HepG2 (cell line): ENCODE measurements around the gene OAS2.

Experiments used
- ARHGAP35 ChIP-seq: sonication (generic); formaldehyde crosslinking; IDR thresholded peaks from 2 replicates; pipeline ENCODE4 v1.9.0; 2022; ENCODE audit warnings: mild to moderate bottlenecking, inconsistent platforms, moderate library complexity, missing genetic modification reagents, borderline replicate concordance
- CEBPB ChIP-seq: IDR thresholded peaks from 2 replicates; pipeline ENCODE4 v1.6.1; 2011; ENCODE audit warnings: low read depth, low read length, improper control_type of control experiment, borderline replicate concordance
- EZH2 ChIP-seq: conservative IDR thresholded peaks from 2 replicates; pipeline ENCODE4 v1.6.1; 2012; ENCODE audit warnings: mild to moderate bottlenecking, low read depth, low read length, moderate library complexity
- FOXM1 ChIP-seq: sonication (generic); formaldehyde crosslinking; IDR thresholded peaks from 2 replicates; pipeline ENCODE4 v1.5.0; 2020; ENCODE audit warnings: missing genetic modification reagents
- KAT7 ChIP-seq: IDR thresholded peaks from 2 replicates; pipeline ENCODE4 v1.6.1; 2018; ENCODE audit warnings: borderline replicate concordance, missing compliant biosample characterization
- MXD4 ChIP-seq: IDR thresholded peaks from 2 replicates; pipeline ENCODE4 v1.6.1; 2016; ENCODE audit warnings: mild to moderate bottlenecking, missing biosample characterization, missing genetic modification reagents
- NFATC3 ChIP-seq: sonication (generic); formaldehyde crosslinking; IDR thresholded peaks from 2 replicates; pipeline ENCODE4 v1.5.1; 2020; ENCODE audit warnings: mild to moderate bottlenecking, missing genetic modification reagents
- NFKB2 ChIP-seq: sonication (generic); formaldehyde crosslinking; IDR thresholded peaks from 2 replicates; pipeline ENCODE4 v1.4.0; 2020; ENCODE audit warnings: missing genetic modification reagents, borderline replicate concordance
- NFYB ChIP-seq: sonication (generic); formaldehyde crosslinking; IDR thresholded peaks from 2 replicates; pipeline ENCODE4 v1.4.0; 2020; ENCODE audit warnings: missing genetic modification reagents
- SYNCRIP ChIP-seq: fragments of 200-400 bp; formaldehyde crosslinking; IDR thresholded peaks from 2 replicates; pipeline ENCODE4 v1.6.1; 2018; ENCODE audit warnings: mild to moderate bottlenecking, low read depth, low read length; ENCODE audit not compliant: insufficient read depth
- TBL1XR1 ChIP-seq: fragments of 150-350 bp; IDR thresholded peaks from 2 replicates; pipeline ENCODE4 v1.6.1; 2014; ENCODE audit warnings: borderline replicate concordance, low read length; ENCODE audit not compliant: partially characterized antibody
- TEAD2 ChIP-seq: sonication (generic); formaldehyde crosslinking; IDR thresholded peaks from 2 replicates; pipeline ENCODE4 v1.9.0; 2021; ENCODE audit warnings: missing genetic modification reagents
- ZNF34 ChIP-seq: sonication (generic); formaldehyde crosslinking; IDR thresholded peaks from 2 replicates; pipeline ENCODE4 v1.4.0; 2020; ENCODE audit warnings: mild to moderate bottlenecking, missing genetic modification reagents, borderline replicate concordance
- ZNF660 ChIP-seq: sonication (generic); formaldehyde crosslinking; IDR thresholded peaks from 2 replicates; pipeline ENCODE4 v1.5.1; 2020; ENCODE audit warnings: mild to moderate bottlenecking, low read depth, missing genetic modification reagents, borderline replicate concordance

DNA sequence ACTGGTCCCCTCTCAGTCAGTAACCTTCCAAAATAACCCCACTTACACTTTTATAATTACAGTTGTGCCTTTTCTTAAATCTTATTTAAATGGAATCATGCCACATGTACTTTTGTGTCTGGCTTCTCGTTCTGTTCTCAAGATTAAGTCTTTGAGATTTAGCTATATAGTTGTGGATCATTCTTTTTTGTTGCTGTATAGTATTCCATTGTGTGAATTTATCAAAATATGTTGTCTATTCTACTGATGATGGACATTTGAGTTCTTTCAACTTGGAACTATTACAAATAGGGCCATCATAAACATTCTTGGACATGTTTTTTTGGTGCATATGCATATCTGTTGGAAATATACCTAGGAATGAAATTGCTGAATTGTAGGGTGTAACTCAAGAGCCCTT lies 31.0 kb upstream of the OAS2 start:
- TF ChIP-seq ZNF34 (CRISPR knock-in tag): no peak
- no peak for TF ChIP-seq NFKB2 (CRISPR knock-in tag)
- TF ChIP-seq TEAD2 (CRISPR knock-in tag): no peak
- no peak for TF ChIP-seq CEBPB
- no peak for TF ChIP-seq TBL1XR1
- no peak for TF ChIP-seq FOXM1 (CRISPR knock-in tag)
- no peak for TF ChIP-seq KAT7 (CRISPR knock-in tag)
- no peak for TF ChIP-seq SYNCRIP
- TF ChIP-seq EZH2: no peak
- no peak for TF ChIP-seq NFATC3 (CRISPR knock-in tag)
- TF ChIP-seq ARHGAP35 (CRISPR knock-in tag): no peak
- TF ChIP-seq MXD4 (CRISPR knock-in tag): no peak
- TF ChIP-seq ZNF660: no peak
- TF ChIP-seq NFYB: no peak
